ENCODE results near the gene TMTC1.

DNA sequence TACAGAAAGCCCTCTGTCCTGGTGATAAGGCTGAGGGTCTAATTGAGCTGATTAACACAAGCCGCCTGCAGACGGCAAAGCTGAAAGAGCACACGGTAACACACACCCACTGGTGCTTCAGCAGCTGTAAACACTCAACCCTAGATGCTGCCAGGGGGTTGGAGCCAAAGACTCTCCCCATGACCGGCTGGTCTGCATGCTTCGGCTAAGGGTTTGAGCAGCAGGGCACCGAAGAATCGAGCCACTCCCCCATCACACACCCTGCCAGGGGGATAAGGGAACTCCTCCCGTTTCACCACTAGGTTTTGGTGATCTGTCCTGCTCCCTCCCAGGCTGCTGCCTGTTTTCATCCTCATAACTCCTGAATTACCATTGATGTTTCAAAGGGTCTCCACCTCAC, 145.2 kb downstream of the TMTC1 start:
- TF ChIP-seq, protein P1, sequence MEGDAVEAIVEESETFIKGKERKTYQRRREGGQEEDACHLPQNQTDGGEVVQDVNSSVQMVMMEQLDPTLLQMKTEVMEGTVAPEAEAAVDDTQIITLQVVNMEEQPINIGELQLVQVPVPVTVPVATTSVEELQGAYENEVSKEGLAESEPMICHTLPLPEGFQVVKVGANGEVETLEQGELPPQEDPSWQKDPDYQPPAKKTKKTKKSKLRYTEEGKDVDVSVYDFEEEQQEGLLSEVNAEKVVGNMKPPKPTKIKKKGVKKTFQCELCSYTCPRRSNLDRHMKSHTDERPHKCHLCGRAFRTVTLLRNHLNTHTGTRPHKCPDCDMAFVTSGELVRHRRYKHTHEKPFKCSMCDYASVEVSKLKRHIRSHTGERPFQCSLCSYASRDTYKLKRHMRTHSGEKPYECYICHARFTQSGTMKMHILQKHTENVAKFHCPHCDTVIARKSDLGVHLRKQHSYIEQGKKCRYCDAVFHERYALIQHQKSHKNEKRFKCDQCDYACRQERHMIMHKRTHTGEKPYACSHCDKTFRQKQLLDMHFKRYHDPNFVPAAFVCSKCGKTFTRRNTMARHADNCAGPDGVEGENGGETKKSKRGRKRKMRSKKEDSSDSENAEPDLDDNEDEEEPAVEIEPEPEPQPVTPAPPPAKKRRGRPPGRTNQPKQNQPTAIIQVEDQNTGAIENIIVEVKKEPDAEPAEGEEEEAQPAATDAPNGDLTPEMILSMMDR (conservative IDR thresholded peaks at IDR 0.05 in 1 of 2, IDR thresholded peaks at IDR 0.05 in 1 of 2; ENCODE audit: low read depth in 1 of 2, low read length in 2 of 2): no peak
- TF ChIP-seq EZH2 (IDR thresholded peaks at IDR 0.05; ENCODE audit: low read length, missing control alignments): no peak
